Sigmoid colon (tissue), 3 donors: Measurements from ENCODE around the gene RAVER2.

Source experiments
- POLR2A ChIP-seq, 2 donors: fragments of 450-650 bp; IDR thresholded peaks; one replicate each; pipeline ENCODE4 v1.6.1; 2016; ENCODE audit warnings: antibody characterized with exemption in 2 of 2, mild to moderate bottlenecking in 2 of 2, moderate library complexity in 2 of 2
- TF ChIP-seq, protein P1 (sequence below), 4 experiments: fragments of 450-650 bp in 3 of 4; fragments of 200-600 bp in 1 of 4; IDR thresholded peaks; one replicate each; pipeline ENCODE4 v1.5.1; 2016 to 2019; ENCODE audit warnings: antibody characterized with exemption in 4 of 4, mild to moderate bottlenecking in 3 of 4, moderate library complexity in 2 of 4

- no peak for TF ChIP-seq POLR2A (IDR thresholded peaks at IDR 0.05)
- TF ChIP-seq, protein P1, sequence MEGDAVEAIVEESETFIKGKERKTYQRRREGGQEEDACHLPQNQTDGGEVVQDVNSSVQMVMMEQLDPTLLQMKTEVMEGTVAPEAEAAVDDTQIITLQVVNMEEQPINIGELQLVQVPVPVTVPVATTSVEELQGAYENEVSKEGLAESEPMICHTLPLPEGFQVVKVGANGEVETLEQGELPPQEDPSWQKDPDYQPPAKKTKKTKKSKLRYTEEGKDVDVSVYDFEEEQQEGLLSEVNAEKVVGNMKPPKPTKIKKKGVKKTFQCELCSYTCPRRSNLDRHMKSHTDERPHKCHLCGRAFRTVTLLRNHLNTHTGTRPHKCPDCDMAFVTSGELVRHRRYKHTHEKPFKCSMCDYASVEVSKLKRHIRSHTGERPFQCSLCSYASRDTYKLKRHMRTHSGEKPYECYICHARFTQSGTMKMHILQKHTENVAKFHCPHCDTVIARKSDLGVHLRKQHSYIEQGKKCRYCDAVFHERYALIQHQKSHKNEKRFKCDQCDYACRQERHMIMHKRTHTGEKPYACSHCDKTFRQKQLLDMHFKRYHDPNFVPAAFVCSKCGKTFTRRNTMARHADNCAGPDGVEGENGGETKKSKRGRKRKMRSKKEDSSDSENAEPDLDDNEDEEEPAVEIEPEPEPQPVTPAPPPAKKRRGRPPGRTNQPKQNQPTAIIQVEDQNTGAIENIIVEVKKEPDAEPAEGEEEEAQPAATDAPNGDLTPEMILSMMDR (IDR thresholded peaks at IDR 0.05), result no peak
Observed at GRCh38 chr1:64881281-64881680, 136.4 kb downstream of the RAVER2 start.
